ENCODE data around the gene CSHL1. TPM values are rescaled to one million over a fixed set of nuclear protein-coding genes. Genes with fewer than 3 reads are reported as not detected.

The CSHL1 gene
- not detected for total RNA-seq

DNA sequence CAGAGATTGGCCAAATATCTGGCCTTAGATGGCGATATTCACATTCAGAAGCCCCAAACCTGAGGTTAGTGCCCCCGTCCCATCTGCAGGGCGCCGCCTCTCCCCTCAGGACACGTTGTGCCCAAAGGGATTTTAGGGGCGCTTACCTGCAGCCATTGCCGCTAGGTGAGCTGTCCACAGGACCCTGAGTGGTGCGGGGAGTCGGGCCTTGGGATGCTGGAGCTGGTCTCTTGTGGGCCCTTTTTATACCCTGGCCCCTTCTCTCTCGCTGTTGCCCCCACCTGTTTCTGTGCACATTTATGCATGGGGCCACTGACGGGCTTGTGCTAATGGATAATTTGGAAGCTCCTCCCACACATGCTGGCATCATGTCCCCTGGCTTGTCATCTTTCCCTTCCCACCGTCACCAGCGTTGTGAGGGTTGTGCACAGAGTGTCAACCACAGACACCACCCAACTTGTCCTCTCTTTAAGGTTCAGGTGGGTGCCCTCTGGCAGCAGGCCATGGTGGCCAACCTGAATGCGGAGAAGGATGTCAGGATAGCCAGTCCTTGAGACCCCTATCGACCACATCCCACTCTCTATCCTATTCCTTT is at the start of gene CSHL1:
TSS of gene CSHL1 (minus strand) at position 218 of the 595 bp plus-strand sequence. CDS start at position 156, 62 bp downstream.
- DNase-seq, result no peak

DNA sequence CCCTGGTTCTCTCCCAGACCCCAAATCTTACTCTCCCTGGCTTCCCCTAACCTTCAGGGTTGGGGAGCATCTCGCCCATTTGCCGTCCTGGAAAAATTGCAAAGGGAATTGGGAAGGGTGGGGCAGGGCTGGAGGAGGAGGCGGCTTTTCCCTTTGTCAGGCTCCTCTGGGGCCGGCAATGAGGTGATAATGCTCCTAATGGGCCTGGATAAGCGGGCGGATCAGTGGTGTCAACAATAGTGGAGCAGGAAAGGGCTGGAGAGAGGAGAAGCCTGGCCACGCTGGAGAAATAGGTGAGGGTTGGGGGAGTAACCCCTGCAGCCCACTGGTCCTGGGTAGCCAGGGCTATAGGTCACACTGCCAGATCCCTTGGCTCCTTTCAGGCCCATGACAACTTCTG is 49.4 kb upstream of the CSHL1 start:
- DNase-seq, result no peak

DNA sequence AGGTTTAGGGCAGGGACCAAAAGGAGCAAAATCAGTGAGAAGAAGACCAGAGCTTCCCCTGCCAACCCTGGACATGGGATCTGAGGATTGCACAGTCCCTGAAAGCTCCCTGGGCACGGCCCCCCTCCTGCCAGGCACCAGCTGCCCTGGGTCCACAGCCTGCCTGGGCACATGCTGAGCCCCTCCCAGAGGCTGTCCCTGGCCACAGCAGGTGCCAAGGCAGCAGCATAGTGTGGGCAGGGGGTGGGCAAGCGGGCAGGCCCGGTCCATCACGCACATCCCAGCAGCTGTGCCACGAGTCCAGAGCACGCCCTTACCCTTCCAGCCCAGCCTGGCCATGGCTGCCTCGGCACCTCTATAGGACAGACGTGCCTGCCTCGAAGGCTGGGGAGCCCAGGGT is 48.9 kb upstream of the CSHL1 start:
- peak; percentile 89 for DNase-seq

DNA sequence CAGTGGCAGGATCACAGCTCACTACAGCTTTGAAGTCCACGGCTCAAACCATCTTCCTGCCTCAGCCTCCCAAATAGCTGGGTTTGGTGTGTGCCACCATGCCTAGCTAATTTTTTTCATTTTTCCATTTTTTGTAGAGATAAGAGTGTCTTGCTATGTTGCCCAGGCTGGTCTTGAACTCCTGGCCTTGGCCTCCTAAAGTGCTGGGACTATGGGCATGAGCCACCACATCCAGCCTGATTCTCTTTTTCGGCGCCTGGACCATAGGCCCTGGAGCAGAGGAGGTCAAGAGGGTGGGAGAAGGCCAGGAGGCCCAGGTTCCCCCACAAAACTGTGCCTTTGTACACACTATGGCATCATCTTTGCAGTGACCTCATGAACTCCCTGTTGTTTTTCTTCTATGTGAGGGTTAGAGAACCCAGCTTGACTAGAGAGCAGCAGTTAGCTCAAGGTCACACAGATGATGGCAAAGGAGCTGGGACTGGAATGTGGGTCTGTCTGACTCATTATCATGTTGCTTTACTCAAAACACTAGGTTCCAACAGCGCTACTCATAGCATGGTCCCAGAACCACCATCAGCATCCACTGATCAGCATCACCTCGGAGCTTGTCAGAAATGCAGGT is 45.4 kb upstream of the CSHL1 start:
- DNase-seq, result no peak

DNA sequence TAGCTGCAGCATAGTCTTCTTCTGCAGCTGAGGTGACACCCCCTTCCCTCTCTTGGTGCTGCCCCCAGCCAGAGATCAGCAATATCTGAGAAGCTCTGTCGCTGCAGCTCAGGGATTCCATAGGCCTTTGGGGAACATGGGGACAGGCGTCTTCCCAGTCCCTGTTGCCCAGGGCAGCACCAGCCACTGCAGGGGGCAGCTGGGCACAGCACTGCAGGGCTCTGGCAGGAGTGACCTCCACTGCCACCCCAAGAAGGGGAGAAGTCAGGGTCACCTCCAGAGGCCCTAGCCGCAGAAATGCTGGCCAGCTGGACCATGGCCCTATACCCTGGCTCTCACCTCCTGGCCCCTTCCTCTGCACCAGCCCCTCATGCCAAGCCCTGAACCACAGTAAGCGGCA is 44.7 kb upstream of the CSHL1 start:
- DNase-seq, result no peak

DNA sequence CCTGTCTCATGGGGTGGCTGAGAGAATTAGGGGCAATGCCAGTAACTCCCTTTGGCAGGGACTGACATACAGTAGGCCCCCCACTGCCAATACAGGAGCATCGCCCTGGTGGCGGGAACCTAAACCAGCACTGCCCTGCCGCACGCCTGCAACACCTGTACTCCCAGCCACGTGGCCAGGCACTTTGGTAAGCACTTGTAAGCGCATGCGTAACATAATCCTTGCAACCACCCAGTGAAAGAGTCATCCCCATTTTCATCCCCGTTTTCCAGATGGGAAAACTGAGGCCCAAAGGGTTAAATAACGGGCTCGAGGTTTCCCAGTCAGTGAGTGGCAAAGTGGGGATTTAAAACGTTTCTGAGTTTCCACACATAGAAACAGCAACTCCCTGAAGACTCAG is 44.2 kb upstream of the CSHL1 start:
- DNase-seq, result no peak

DNA sequence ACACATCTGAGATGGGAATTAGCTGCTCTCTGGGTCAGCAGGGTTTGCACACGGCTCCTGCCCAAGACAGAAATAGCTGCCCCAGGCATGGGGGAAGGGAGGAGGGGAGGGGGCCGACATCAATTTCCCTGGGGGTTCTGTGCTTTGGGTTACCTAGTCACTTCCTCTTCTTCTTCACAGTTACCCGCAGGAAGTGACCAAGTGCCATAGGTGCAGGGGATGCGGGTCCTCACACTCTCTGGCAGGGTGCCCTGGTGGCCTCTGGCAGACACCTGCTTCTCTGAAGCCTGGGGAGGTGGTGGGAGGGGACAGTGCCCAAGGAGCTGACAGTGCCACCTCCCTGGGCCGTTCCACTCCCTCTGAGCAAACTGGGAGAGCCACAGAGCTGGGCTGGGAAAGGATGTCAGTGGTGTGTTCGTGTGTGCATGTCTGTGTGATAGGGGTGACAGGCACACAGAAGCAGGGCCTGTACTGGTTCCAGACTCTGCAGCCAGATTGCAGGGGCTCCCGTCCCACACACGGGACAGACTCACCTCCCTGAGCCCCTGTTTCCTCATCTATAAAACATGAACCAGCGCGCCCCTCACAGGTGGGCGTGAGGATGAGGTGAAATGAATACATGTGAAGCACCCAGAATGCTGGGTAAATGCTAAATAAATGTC is 43.5 kb upstream of the CSHL1 start:
- peak; percentile 41 for DNase-seq

DNA sequence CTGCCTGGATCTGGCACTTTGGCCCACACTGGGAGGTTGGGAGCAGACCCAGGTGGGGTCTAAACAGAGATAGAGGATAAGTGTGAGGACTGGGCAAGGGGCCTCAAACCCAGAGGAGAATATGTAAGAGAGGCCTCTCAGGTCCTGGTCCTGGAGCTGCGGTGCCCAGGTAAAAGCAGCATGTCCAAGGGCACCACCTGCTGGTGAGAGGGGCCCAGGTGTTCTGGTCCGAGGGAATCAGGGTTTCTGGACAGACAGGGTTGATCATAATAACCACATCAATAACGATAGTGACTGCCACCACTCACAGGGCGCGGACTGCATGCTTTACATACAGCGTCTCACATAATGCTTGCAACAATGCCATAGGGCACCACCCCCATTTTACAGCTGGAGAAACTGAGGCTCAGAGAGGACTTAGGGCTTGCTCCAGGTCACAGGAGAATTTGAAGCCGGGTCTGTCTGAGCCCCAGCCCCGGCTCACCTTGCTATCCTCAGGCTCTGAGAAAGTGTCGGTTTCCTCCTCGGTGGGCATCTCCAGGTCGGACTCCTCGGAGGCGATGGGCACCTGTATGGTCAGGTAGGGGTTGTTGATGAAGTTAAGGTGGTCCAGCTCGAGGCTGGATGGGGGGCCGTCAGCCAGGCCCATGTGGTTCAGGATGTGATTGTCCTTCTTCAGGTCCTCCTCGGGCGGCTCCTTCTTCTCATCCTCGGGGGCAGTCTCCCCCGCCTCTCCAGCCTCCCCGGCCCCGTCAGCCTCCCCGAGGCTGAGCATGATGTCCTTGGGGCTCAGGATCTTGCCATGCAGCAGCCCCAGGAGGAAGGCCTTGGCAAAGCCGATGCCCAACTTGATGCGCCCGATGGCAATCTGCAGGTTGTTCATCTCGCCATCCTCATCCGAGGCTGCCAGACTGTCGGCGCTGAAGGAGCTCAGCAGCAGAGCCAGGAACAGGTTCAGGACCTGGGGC is 40.2 kb upstream of the CSHL1 start:
- DNase-seq, result no peak

DNA sequence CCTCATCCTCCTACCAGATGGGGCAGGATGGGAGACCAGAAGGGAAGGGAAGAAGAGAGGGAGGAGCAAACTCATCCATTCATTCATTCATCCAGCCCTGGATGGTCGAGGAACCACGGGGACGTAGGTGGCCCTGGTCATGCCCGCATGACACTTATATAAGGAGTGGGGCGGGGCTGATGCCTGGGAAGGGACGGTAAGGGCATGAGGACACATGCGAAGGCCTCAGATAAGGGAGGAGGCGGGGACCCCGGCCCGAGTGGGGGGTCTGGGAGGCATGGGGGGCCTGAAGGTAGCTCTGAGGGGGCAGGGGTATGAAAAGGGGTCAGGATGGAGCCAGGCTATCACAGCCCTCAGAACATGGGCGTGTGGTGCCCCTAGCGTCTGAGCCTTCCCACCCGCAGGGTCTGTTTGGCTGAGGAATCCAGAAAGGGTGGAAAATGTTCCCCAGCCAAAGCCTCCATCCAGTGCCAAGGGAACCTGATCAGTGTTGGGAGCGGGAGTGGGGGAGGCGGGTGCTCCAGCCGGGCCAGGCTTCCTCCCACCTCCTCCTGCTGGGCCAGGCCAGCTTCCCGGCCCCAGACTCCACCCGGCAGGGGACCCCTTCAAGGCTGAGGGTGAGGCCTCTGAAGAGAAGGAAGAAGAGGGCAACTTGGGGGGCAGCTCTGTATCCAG is 38.7 kb upstream of the CSHL1 start:
- DNase-seq, result peak; percentile 87

DNA sequence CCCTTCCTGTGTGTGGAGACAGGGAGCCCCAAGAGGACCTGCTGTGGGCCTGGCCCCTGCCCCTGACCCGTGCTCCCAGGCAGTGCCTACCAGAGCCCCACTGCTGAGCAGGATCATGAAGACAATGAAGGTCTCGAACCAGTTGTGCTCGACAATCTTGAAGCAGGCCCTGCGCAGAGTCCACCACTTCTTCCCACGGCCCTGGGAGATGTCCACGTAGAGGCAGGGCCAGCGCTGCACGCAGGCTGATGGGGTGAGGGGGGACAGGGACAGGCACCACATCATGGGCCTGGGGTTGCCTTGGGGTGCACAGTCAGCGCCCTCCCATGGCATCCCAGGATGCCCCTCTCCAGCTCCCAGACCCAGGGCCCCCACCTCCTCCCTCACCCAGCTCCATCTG is 37.5 kb upstream of the CSHL1 start:
- no peak for DNase-seq

DNA sequence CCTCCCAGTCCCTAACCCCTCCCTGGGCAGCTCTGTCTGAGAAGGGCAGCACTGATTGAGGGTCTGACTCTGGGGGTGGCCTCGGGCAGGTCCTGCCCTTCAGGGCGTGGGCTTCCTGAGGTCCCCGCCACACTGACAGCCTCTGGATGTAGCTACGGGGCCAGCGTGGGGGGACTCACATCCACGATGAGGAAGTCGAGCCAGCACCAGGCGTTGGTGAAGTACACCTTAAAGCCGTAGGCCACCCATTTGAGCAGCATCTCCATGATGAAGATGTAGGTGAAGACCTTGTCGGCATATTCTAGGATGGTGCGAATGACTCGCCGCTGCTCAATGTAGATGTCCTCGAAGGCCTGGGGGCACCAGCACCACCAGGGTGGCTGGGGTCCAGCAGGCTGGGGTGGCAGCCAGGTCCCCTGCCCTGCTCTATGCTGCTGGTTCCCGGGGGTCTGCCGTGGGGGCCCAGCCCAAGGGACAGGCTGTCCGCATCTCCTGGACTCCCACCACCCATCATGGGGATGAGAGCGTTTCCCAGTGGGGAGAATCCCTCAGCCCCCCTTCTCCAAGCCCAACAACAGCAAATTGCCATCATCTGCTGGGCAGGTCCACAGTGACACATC is 36.8 kb upstream of the CSHL1 start:
- no peak for DNase-seq

DNA sequence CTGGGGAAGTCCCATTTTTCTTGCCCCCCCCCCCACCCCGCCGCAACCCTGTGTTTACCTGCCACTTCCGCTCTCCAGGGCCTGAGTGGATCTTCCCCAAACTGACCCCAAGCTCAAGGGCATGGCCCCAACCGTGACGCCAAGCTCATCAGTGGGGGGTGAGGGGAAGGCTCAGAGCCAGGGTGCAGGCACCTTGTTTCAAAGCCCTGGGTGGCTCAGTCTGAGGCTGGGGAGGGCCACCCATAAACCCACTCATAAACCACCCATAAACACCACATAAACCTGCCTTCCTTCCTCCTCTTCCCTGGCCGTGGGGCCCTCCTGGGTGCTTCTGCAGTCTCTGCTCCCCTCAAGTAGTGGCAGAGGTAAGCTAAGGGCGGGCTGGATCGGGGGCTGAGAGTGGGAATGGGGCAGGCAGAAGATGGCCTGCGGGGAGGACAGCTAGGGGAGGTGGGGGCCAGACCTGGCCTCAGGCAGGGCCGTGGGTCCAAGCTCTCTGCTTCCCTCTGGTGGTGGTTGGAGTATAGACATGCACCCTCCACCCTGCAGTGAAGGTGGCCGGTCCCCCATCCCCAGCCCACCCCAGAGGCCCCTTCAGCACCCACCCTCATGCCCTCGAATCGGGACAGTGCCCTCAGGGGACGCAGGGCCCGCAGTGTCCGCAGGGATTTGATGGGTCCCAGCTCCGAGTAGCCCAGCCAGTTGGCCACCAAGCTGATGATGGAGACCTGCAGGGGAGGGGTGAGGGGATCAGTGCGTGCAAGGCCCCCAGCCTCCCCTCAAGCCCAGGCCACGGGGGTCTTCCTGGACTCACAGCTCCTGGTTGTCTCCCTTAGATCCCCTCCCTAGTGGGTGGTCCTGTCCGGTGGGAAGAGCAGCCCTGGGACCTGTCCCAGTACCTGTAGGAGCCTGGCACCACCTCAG is 35.6 kb upstream of the CSHL1 start:
- peak; percentile 64 for DNase-seq

DNA sequence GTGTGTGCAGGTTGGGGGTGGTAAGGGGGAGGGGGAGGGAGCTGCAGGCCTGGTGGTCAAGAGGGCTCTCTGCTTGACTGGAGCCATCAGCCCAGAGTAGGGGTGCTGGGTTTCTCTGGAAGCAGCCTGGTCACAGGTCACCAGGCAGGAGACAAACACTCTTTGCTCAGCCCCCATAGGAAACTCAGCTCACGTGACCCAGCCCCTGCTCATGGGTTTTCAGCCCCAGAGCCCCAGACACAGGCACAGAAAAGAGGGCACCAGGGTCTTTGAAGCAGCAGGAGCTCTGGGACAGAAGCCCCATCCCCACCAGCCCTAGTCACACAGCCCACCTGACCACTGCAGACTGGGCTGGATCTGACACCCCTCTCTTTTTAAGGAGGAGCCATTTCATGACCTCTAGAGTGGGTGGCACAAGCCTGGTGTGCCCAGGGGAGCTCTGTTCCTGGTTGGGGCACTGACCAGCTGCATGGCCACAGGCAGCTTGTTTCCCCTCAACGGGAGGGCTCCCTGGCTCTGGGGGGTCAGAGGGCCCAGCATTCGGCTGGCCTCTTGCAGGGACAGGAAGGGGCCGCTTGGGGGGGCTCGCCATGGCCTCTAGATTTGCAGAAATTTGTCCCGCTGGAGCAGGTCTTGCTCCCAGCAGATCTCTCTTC is 34.9 kb upstream of the CSHL1 start:
- DNase-seq, result no peak

DNA sequence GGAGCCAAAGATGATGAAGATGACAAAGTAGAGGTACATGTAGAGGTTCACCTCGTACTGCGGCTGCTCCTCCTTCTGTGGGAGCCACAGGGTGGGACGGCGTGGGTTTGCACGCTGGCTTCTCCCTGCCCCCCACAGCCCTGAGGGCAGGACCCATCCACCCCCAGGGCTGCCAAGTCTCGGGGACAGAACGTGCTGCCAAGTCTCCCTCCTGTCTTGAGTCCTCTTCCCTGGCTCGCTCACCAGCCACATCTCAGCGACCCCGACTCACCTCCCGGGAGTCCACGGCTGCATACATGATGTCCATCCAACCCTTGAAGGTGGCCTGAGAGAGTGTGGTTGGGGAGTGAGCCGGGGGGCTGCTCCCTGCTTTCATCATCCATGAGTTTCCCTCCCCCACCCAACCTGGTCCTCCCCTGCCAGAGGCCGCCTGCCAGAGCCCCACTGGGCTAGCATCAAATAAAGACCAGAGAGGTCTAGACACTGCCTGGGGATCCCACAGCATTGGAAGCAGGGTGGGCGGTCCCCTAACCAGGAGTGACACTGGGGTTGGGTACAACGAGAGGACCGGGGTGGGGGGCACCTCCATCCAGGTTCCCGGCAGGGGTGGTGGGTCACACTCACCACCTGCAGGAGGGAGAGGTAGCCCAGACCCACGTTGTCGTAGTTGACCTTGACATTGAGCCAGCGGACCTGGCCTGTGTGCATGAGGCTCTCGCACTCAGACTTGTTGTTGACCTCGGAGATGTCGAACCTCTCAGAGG is 33.9 kb upstream of the CSHL1 start:
- DNase-seq, result no peak

DNA sequence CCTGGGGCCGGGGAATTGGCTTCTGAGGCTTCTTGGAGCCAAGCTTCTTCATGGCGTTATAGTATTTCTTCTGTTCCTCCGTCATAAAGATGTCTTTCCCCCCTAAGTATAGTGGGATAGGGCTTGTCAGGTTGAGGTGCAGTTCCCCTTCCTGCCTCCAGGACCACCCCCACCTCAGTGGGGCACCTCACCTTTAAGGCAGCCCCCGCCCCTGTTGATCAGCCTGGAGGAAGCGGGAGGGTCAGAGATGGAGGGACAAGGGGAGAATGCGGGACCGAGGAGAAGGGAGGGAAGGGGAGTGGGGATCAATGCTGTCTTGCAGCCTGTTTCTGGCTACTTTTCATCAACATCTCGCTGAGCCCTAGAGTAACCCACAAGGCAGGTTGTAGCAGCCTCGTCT is 32.7 kb upstream of the CSHL1 start:
- no peak for DNase-seq

DNA sequence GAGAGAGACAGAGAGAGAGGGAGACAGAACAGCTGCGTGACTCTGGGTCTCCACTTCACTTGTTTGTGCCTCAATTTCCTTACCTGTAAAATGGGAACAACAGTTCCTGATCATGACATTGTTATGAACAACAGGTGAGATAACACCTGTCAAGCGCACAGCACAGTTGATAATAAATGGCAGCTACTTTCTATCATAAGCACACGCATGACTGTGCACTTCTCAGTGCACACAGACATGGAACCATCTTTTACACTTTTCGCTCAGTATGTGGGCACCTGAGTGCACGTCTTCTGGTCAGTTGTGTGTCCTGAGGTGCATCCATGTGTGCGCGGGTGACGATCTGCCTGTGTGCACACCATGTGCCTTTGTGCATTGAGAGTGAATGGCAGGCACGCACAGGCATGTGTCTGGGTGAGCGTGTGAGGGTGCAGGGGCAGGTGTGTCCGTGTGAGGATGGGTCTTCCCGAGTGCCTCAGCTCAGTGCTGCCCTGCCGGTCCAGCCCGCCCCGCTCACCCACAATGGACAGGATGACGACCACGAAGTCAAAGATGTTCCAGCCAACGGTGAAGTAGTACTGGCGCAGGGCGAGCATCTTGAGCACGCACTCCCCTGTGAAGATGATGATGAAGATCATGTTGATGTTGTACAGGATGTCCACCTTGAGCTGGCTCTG is 31.4 kb upstream of the CSHL1 start:
- no peak for DNase-seq

DNA sequence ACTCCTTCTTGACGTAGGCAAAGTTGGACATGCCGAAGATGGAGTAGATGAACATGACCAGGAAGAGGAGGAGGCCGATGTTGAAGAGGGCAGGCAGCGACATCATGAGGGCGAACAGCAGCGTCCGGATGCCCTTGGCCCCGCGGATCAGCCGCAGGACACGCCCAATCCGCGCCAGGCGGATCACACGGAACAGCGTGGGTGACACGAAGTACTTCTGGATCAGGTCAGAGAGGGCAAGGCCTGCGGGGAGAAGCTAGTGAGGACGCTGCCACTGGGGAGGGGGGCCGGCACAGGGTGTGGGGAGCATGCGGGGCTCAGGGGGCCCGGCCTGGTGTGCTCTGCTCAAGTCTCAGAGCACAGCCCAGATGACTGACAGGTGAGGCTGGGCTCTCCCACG is 30.7 kb upstream of the CSHL1 start:
- no peak for DNase-seq

DNA sequence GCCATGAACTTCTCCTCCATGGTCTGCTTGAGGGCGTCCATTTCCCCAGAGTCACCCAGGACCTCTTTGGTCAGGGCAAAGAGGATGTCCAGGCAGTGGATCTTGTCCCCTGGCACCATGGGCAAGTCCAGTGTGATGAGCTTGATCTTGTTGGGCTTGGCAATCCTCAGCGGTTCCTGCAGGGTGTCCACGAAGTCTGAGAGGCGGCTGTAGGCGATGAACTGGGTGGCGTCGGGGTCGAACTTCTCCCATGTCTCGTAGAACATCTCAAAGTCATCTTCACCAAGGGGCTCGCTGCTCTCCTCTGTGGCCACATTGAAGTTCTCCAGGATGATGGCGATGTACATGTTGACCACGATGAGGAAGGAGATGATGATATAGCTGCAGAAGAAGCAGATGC is 30.1 kb upstream of the CSHL1 start:
- no peak for DNase-seq

DNA sequence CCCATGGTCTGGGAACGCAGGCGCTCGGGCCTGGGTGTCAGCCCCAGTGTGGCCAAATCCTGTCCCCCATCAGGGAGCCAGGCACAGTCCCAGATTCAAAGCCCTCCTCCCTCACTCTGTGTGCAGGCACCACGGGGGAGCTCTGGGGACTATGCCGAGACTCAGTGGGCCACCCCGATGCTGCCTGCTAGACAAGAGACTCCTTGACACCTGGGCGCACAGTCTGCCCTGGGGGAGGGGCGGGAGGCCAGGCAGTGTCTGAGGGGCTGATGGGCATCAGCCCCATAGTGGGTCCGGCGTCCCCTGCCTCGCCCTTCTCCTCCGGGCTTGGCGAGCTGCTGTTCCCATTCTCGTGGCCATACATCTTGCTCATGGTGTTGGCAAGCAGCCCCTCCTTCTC is 29.5 kb upstream of the CSHL1 start:
- no peak for DNase-seq

Measured in tongue (tissue), 2 donors.